ENCODE data around the gene IL17RE.
"Not testable (repeated sequence)": the region's sequence is repeated elsewhere in the genome, so short reads cannot be mapped to it uniquely, and the experiment has no call there.

Gene IL17RE

GRCh38 chr3:9879830-9880549 is 22.7 kb upstream of the IL17RE start, which contains the start of gene CIDEC:
TSS of gene CIDEC (minus strand) at chr3:9880253. CDS start at chr3:9878486, 1,767 bp downstream.
- no peak for DNase-seq (ENCODE audit: low read depth in 2 of 2)

GRCh38 chr3:9881441-9881840 is 21.2 kb upstream of the IL17RE start:
- DNase-seq (ENCODE audit: low read depth in 2 of 2) = no peak

DNA sequence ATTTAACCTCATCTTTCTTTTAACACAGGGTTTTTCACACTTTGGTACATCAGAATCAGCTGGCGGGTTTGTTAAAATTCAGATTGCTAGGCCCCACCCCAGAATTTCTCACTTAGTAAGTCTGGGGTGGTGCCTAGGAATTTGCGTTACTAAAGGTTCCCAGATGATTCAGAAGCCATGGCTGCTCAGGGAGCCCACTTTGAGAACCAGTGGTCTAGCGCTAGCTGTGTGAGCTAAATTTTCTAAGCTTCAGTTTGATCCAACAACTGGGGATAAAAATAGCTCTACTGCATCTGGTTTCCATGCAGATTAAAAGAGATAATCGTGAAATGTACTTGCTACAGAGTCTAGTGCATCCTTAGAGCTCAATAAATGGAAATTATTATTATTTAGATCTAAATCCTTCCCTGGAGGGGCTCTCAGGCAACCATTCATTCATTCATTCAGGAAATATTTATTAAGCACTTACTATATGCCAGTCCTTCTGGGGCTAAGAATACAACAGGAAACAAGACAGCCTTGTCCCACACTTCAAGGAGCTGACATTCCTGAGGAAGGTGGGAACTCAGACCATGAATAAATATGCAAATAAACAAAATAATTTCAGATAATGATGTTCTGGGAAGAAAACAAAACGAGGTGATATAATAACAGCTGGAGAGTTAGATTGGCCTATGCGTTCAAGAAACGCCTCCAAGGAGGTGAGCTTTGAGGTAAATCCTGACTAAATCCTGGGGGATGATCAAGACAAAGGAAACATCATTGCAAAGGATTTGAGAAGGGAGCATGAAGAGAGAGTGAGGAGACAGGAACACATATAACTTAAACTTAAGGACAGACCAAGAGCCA is 18.7 kb upstream of the IL17RE start:
- DNase-seq (ENCODE audit: low read depth in 2 of 2) = no peak

DNA sequence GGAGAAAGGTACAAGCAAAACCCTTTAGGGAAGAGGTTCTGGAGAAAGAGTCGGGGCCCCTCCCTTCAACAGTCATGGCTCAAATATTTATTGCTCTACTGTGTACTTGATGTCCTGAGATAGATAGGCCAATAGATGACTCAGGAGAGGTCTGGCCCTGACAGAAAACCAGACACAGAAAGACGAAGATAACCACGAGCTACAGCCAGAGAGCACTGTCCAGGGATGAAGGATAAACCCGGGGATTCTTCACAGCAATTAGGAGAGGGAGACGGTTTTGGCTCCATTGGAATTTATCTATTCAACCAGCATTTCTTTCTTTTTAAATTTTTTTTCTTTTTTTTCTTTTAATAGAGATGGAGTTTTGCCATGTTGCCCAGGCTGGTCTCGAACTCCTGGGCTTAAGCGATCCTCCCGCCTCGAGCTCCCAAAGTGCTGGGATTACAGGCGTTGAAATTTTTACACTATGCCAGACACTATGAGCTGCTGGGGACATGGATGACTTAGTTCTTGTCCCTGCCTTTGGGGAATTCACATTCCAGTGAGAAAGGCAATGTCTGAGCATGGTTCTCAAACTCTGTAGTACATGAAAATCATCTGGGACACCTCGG is 18.0 kb upstream of the IL17RE start:
- no peak for DNase-seq (ENCODE audit: low read depth in 2 of 2)

DNA sequence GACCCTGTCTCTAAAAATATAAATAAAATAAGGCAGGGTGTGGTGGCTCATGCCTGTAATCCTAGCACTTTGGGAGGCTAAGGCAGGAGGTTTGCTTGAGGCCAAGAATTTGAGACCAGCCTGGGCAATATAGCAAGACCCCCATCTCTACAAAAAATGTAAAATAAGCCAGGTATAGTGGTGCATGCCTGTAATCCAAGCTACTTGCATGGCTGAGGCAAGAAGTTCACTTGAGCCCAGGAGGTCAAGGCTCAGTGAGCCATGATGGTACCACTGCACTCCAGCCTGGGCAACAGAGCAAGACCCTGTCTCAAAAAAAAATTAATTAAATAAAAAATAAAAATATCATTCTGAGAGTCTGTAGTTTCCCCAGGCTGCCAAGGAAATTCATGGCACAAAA is 16.3 kb upstream of the IL17RE start:
- DNase-seq (ENCODE audit: low read depth in 2 of 2) = no peak

DNA sequence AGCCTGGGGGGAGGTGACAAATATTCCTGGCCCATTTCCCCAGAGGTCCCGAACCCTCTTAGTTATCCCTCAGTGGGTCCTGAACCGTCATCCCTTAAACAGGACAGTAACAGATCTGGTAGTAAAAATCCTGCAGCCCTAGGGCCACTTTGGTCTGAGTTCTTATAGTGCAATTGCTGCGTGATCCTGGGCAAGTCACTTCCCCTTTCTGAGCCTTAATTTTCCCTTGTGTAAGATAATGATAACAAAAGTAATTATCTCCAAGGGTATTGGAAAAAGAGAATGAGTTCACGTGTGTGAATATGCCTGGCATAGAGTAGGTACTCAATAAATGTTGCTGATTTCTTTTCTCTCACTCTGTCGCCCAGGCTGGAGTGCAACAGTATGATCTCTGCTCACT is 15.2 kb upstream of the IL17RE start:
- no peak for DNase-seq (ENCODE audit: low read depth in 2 of 2)

DNA sequence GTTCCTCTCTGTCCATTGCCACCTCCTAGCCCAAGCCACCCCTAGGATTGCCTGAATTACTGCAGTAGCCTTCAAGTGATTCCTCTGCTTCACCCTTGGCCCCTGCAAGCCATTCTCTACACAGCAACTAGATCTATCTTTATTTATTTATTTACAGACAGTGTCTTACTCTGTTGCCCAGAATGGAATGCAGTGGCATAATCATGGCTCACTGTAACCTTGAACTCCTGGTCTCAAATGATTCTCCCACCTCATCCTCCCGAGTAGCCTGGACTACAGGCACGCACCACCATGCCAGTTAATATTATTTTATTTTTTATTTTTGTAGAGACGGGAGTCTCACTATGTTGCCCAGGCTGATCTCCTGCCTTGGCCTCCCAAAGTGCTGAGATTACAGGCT is 14.1 kb upstream of the IL17RE start:
- no peak for DNase-seq (ENCODE audit: low read depth in 2 of 2)

DNA sequence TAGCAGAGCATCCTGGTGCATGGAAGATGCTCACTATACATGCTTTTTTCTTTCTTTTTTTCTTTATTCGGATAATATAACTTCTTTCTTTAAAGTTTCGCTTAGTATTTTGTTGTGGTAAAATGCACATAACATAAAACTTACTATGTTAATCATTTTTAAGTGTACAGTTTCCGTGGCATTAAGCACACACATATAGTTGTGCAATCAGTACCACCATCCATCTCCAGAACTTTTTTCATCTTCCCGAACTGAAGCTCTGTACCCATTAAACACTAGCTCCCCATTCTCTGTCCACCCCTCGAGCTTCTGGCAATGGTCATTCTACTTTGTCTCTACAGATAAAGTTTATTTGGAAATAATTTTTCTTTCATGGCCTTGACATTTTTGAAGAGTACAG is 13.2 kb upstream of the IL17RE start:
- no peak for DNase-seq (ENCODE audit: low read depth in 2 of 2)

DNA sequence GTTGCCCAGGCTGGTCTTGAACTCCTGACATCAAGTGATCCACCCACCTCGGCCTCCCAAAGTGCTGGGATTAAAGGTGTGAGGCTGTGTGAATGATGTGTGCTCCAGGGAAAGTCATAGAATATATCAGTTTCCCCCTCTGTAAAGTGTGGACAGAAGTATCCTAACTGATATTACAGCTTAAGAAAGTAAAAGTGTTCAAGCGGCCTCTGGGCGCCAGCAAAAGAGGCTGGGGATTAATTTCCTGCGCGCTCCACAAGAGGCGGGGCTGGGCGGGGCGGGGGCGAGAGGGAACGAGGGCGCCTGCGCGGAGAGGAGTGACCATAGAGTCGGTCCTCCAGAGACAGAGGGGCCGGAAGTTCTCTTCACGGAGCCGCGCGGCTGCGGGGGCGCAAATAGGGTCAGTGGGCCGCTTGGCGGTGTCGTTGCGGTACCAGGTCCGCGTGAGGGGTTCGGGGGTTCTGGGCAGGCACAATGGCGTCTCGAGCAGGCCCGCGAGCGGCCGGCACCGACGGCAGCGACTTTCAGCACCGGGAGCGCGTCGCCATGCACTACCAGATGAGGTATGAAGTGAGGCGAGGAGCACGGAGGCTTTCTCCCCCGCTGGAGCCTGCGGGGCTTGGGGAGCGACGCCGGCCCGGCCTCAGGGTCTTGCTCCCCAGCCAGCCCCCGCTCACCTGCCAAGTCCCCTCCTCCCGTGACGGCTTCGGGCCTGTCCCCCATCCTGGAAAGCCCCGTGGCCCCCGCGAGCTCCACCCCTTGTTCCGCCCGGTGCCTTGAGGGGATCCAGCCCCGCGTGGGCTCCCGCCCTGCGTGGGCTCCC is 12.2 kb upstream of the IL17RE start, which contains the start of gene JAGN1:
Gene JAGN1 (plus strand): TSS at position 362 of the 823 bp plus-strand sequence. CDS start 113 bp downstream, at position 475.
- DNase-seq (ENCODE audit: low read depth in 2 of 2) = peak; percentile 80 to 92

GRCh38 chr3:9891072-9891622 is 11.5 kb upstream of the IL17RE start:
- no peak for DNase-seq (ENCODE audit: low read depth in 2 of 2)

GRCh38 chr3:9893739-9894138 is 8.9 kb upstream of the IL17RE start:
- DNase-seq (ENCODE audit: low read depth in 2 of 2) = no peak

DNA sequence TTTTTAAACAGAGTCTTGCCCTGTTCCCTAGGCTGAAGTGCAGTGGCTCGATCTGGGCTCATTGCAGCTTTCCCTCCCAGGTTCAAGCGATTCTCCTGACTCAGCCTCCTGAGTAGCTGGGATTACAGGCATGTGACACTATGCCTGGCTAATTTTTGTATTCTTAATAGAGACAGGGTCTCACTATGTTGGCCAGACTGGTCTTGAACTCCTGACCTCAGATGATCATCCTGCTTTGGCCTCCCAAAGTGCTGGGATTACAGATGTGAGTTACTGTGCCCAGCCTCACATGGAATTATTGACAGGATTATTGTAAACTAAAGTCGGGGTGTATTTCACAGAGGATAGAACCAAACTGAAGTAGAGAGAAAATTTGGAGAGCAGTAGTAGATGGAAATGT is 6.9 kb upstream of the IL17RE start:
- not testable (repeated sequence) for DNase-seq (ENCODE audit: low read depth in 2 of 2)

DNA sequence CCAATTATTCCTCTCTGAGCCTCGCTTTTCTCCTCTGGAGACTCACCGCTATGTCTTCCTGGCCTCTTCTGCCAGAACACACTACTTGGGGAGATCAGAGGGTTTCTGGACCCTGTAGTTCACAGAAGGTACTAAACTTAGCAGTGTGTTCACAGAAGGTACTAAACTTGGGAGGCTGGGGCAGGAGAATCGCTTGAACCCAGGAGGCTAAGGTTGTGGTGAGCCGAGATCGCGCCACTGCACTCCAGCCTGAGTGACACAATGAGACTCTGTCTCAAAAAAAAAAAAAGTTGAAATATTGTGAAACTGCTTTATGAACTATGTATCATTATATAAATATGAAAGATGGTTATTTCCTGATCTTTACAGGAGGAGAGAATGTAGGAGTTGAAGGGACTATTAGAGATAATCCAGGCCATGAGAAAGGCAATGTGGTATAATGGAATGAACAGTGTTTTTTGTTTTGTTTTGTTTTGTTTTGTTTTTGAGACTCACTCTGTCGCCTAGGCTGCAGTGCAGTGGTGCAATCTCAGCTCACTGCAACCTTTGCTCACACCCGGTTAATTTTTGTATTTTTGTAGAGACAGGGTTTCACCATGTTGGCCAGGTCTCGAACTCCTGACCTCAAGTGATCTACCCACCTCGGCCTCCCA is 5.8 kb upstream of the IL17RE start:
- not testable (repeated sequence) for DNase-seq (ENCODE audit: low read depth in 2 of 2)

- DNase-seq (ENCODE audit: low read depth in 2 of 2) = no peak
Measured at GRCh38 chr3:9897408-9898372, 5.0 kb upstream of the IL17RE start.

GRCh38 chr3:9898467-9899241 is 4.0 kb upstream of the IL17RE start:
- DNase-seq (ENCODE audit: low read depth in 2 of 2) = no peak

GRCh38 chr3:9899289-9899791 is 3.3 kb upstream of the IL17RE start:
- no peak for DNase-seq (ENCODE audit: low read depth in 2 of 2)

DNA sequence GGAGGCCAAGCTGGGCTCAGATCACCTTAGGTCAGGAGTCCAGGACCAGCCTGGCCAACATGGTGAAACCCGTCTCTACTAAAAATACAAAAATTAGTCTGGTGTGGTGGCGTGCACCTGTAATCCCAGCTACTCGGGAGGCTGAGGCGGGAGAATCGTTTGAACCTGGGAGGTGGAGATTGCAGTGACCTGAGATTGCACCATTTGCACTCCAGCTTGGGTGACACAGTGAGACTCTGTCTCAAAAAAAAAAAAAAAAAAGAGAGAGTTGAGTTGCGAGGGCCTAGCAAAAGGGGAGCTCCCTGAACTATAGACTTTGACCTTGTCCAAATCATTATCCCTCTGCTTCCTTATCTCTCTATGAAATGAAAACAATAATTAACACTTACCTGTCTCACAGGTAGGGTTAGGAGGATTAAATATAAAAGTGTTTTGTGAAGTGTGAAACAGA is 1.7 kb upstream of the IL17RE start:
- not testable (repeated sequence) for DNase-seq (ENCODE audit: low read depth in 2 of 2)

- DNase-seq (ENCODE audit: low read depth in 2 of 2) = peak in 1 of 2 donors; percentile 23
Measured at GRCh38 chr3:9901967-9902366, 681 bp upstream of the IL17RE start.
